ENCODE data around the gene NRSN1. TPM values are rescaled to one million over a fixed set of nuclear protein-coding genes. Genes with fewer than 3 reads are reported as not detected.

The NRSN1 gene, protein sequence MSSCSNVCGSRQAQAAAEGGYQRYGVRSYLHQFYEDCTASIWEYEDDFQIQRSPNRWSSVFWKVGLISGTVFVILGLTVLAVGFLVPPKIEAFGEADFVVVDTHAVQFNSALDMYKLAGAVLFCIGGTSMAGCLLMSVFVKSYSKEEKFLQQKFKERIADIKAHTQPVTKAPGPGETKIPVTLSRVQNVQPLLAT
- not detected in 2 replicates for total RNA-seq (2014; rRNA removed; shearing (Covaris generic))

DNA sequence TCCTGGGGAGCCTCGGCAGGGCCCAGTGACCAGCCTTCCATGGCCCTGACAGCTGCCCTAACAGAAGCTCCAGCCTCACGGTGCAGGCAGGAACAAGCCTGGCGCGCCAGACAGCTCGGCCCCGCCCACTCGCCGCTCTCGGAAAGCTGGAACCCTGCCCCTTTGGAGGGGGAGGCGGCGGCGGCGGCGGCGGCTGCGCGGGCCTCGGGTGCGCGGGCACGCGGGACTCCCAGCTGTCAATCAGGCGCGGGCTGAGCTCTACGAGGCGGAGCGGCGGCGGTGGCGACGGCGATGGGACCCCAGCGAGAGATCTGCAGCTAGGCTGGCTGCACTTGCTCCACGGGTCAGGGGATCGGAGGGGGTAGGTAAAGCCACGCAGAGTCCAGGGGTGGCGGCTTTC, at the start of gene NRSN1:
TSS of gene NRSN1 (plus strand) at position 236 of the 400 bp plus-strand sequence. CDS start 8,113 bp downstream, outside the sequence.
- Histone ChIP-seq H3K4me1 (replicated peaks) (no peaks in the 10 kb centered on the region), H3K27ac (no peak within 1 kb of the TSS), H3K36me3 (no peaks in the 10 kb centered on the region), H3K4me3 (no peak within 1 kb of the TSS), H3K27me3 (replicated peaks) (no peaks in the 10 kb centered on the region), H3K9me3 (replicated peaks) (peaks cover 4% of the 10 kb centered on the region; the same call in 1 of the 2 replicates)
- no peak for DNase-seq (ENCODE audit: low read depth in 1 of 2, low spot score in 2 of 2)

DNA sequence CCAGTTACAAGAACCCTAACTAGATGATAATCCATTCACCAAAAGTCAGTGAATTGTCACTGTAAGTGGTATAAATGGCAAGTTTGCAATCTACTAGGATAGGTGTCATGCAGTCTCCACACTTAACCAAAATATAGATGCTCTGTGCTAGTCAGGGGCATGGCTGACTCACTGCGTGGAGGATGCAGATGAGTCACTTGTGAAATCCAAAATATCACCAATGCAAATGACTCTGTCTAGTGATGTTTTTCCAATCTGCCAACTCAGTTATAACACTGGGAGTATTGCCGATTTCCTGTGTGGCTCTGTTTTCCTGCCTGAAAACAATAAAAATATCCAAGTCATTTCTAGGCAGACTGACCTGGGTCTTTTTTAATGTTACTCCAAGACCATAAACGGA, 47.8 kb upstream of the NRSN1 start:
- no peak overlapping the region for H3K27ac ChIP-seq
- no peak overlapping the region for H3K4me3 ChIP-seq
- no peaks in the 10 kb centered on the region for H3K27me3 ChIP-seq (replicated peaks)
- DNase-seq (ENCODE audit: low read depth in 1 of 2, low spot score in 2 of 2): no peak
- no peaks in the 10 kb centered on the region for H3K36me3 ChIP-seq
- H3K4me1 ChIP-seq (replicated peaks): no peaks in the 10 kb centered on the region
- H3K9me3 ChIP-seq (replicated peaks): 0 out of 2 replicates have a peak, but pooled peaks cover 12% of the 10 kb centered on the region

DNA sequence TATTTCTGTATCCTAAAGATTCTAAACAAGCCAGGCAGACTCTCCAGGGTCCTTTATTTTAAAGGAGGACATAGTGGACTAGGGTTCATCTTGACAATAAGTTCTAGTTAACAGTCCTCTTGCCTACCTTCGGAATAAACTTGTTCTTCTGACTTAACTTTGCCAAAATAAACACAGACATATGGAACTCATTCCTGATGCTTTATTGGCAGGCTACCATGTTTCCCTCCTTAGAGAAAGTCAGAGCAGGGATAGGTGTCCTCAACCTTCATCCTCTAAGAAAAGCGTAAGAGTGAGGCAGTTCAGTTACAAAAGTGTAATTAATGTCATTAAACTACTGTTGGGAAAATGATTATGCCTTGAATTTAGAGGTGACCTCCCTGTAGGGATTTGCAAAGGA, 46.9 kb upstream of the NRSN1 start:
- Histone ChIP-seq H3K36me3 (no peaks in the 10 kb centered on the region), H3K27ac (no peak overlapping the region), H3K27me3 (replicated peaks) (no peaks in the 10 kb centered on the region), H3K4me3 (no peak overlapping the region), H3K9me3 (replicated peaks) (0 out of 2 replicates have a peak, but pooled peaks cover 12% of the 10 kb centered on the region), H3K4me1 (replicated peaks) (no peaks in the 10 kb centered on the region)
- no peak for DNase-seq (ENCODE audit: low read depth in 1 of 2, low spot score in 2 of 2)

DNA sequence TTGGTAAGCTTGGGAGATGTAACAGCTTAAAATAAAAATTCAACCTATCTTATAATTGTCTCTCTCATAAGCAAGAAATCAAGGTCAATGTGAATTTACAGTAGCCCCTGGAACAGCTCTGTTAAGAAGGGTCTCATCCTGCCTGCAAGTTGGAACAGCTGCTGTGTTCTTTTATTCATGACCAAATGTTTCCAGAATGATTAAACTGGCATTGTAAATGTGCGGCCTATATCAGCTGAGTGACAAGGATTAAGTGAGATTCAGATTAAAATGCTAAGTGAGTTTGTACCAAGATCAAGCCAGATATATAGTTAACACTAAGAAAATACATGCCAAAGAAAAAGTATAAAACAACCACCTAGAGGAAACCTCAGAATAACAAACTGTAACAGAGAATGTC, 45.3 kb upstream of the NRSN1 start:
- Histone ChIP-seq H3K27me3 (replicated peaks) (no peaks in the 10 kb centered on the region), H3K9me3 (replicated peaks) (0 out of 2 replicates have a peak, but pooled peaks cover 12% of the 10 kb centered on the region), H3K27ac (no peak overlapping the region), H3K4me1 (replicated peaks) (no peaks in the 10 kb centered on the region), H3K36me3 (no peaks in the 10 kb centered on the region), H3K4me3 (no peak overlapping the region)
- no peak for DNase-seq (ENCODE audit: low read depth in 1 of 2, low spot score in 2 of 2)

DNA sequence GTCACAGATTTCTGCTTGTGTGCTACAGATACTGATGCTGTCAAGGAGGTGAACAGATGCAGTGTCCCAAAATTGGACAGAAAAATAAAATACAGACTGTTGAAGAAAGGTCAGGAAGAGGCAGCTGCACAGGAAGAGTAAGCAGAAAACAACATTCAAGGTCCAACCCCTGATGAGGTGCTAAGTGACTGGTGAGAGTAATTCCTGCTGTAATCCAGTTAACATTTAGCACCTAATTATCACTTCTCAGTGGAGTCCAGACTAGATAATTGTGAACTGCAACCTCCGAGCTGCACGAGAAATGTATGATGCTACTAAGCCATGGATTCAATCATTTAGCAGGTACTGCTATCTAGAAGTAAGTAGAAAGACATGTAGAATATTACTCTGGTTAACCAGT, 36.3 kb upstream of the NRSN1 start:
- no peaks in the 10 kb centered on the region for H3K27me3 ChIP-seq (replicated peaks)
- H3K4me1 ChIP-seq (replicated peaks): no peaks in the 10 kb centered on the region
- DNase-seq (ENCODE audit: low read depth in 1 of 2, low spot score in 2 of 2): no peak
- no peaks in the 10 kb centered on the region; the same call in 1 of the 2 replicates for H3K9me3 ChIP-seq (replicated peaks)
- H3K36me3 ChIP-seq: no peaks in the 10 kb centered on the region
- H3K27ac ChIP-seq: no peak overlapping the region
- H3K4me3 ChIP-seq: no peak overlapping the region

DNA sequence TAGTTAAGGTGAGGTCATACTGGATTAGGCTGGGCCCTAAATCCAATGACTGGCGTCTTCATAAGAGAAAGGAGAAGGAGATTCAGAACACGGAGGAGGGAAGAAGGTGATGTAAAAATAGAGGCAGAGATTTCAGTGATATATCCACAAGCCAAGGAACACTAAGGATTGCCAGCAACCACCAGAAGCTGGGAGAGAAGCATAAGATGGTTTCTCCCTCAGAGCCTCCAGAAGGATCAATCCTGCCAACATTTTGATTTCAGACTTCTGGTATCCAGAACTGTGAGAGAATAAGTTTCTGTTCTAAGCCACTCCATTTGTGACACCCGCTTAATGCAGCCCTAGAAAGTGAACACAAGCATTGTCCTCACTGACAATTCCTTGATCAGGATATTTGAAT, 33.6 kb upstream of the NRSN1 start:
- no peaks in the 10 kb centered on the region for H3K36me3 ChIP-seq
- H3K9me3 ChIP-seq (replicated peaks): no peaks in the 10 kb centered on the region; the same call in 1 of the 2 replicates
- no peak overlapping the region for H3K27ac ChIP-seq
- H3K4me1 ChIP-seq (replicated peaks): no peaks in the 10 kb centered on the region
- no peaks in the 10 kb centered on the region for H3K27me3 ChIP-seq (replicated peaks)
- H3K4me3 ChIP-seq: no peak overlapping the region
- no peak for DNase-seq (ENCODE audit: low read depth in 1 of 2, low spot score in 2 of 2)

DNA sequence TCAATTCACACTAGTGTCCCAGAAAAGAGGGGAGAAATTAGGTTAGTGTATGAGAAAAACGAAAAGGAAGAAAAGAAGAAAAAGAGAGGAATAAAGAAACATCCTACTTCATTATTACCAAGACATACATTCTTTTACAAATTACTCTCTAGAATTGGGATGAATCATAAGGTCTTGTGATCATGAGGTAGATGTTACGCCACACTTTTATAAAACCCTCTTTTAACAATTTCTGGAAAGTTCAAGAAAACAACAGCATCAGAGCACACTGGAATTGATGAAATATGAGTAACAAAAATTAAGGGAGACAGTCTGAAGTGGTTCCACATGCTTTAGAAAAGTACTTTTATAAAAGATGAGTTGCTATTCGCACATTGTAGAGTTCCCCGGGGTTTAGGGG, 32.6 kb upstream of the NRSN1 start:
- Histone ChIP-seq H3K36me3 (no peaks in the 10 kb centered on the region), H3K27ac (no peak overlapping the region), H3K4me3 (no peak overlapping the region), H3K9me3 (replicated peaks) (peaks cover 2% of the 10 kb centered on the region; the same call in 1 of the 2 replicates), H3K4me1 (replicated peaks) (no peaks in the 10 kb centered on the region), H3K27me3 (replicated peaks) (no peaks in the 10 kb centered on the region)
- DNase-seq (ENCODE audit: low read depth in 1 of 2, low spot score in 2 of 2): no peak

DNA sequence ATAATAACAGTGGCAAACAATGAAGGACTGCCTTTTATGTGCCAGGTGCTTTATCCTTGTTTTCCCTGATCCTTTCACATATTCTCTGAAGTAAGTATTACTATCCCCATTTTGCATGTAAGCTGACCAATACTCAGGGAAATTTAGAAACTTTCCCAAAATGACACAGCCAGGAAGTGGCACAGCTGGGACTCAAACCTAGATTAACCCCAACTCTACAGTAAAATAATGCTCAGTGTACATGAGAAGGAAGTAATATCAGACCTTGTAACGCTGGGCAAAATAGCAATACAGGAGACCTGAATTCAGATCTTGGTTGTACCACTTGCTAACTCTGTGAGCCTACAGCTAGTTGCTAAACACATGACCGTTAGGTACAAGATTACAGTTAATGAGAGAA, 26.8 kb upstream of the NRSN1 start:
- H3K27ac ChIP-seq: no peak overlapping the region
- H3K4me3 ChIP-seq: no peak overlapping the region
- DNase-seq (ENCODE audit: low read depth in 1 of 2, low spot score in 2 of 2): no peak
- H3K36me3 ChIP-seq: no peaks in the 10 kb centered on the region
- H3K9me3 ChIP-seq (replicated peaks): 0 out of 2 replicates have a peak, but pooled peaks cover 8% of the 10 kb centered on the region
- H3K4me1 ChIP-seq (replicated peaks): no peaks in the 10 kb centered on the region
- H3K27me3 ChIP-seq (replicated peaks): no peaks in the 10 kb centered on the region

DNA sequence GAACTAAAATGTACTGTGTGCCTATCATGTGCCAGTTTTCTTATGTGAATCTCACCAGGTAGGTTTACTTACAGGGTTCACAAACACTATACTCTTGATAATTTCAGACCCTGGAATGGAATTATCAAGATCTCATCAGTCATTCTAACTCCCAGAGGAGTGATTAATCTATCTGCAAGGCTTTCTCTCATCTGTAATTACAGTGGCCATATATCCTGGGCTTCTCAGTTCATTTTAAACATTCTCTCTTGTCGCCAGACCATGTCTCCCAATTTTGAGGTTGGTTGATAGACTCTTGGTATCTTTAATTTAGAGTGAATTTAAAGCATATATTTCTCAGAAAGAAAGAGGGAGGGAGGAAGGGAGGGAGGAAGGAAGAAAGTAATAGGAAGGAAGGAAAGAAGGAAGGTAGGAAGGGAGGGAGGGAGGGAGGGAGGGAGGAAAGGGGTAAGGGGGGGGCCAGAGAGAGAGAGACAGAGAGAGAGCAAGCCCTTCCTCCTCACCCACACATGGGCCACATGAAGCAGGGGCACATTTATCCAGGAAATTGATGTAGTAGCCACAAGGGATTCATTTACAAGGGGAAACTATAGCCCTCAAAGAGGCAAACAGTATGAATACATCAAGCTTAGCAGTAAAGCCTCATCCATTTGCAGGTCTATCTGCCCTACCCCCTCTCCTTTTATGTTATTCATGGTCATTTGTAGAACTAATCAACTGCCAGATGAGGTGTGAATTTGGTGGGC, 25.8 kb upstream of the NRSN1 start:
- H3K4me3 ChIP-seq: no peak overlapping the region
- H3K4me1 ChIP-seq (replicated peaks): no peaks in the 10 kb centered on the region
- no peaks in the 10 kb centered on the region for H3K27me3 ChIP-seq (replicated peaks)
- no peak overlapping the region for H3K27ac ChIP-seq
- H3K36me3 ChIP-seq: no peaks in the 10 kb centered on the region
- 0 out of 2 replicates have a peak, but pooled peaks cover 8% of the 10 kb centered on the region for H3K9me3 ChIP-seq (replicated peaks)
- DNase-seq (ENCODE audit: low read depth in 1 of 2, low spot score in 2 of 2): no peak

DNA sequence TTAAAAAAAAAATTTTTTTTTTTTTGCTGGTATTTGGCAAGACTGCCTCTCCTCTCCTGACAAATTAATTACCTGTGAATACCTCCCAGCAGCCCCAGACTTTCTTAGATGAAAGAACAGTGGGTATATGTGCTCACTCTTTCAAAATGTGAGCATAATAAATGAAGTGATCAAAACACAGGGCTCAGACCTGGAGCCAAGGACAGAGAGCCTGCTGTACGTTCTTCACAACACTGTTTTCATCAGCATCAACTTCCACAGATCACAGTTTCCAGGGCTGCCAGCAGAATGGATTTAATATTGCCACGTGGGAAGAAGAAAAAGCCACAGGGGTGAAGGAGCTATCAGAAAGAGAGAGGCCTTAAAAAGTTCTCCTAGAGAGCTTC, 25.3 kb upstream of the NRSN1 start:
- H3K27me3 ChIP-seq (replicated peaks): no peaks in the 10 kb centered on the region
- peaks cover 8% of the 10 kb centered on the region; the same call in 1 of the 2 replicates for H3K9me3 ChIP-seq (replicated peaks)
- no peak for DNase-seq (ENCODE audit: low read depth in 1 of 2, low spot score in 2 of 2)
- no peaks in the 10 kb centered on the region for H3K36me3 ChIP-seq
- H3K4me1 ChIP-seq (replicated peaks): no peaks in the 10 kb centered on the region
- no peak overlapping the region for H3K4me3 ChIP-seq
- no peak overlapping the region for H3K27ac ChIP-seq

DNA sequence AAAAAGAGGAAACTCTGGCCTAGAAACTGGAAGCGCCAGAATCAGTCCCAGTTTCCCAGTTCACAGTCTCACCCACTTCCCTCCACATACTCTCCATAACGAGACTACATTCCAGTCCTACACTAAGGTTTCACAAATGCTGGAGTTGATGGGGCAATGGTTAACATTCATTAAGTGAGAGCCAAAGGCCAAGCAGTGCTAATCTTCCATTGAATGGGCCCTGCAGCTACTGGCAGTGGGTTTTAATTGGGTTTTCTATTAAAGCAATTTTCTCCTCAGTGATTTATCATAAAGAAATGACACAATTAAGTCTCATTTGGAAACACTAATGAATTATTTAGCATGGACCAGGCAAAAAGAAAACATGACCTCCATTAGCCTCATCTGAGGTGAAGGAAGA, 20.8 kb upstream of the NRSN1 start:
- Histone ChIP-seq H3K27ac (no peak overlapping the region), H3K4me1 (replicated peaks) (no peaks in the 10 kb centered on the region), H3K27me3 (replicated peaks) (no peaks in the 10 kb centered on the region), H3K9me3 (replicated peaks) (peaks cover 7% of the 10 kb centered on the region; the same call in 1 of the 2 replicates), H3K4me3 (no peak overlapping the region), H3K36me3 (no peaks in the 10 kb centered on the region)
- DNase-seq (ENCODE audit: low read depth in 1 of 2, low spot score in 2 of 2): no peak

DNA sequence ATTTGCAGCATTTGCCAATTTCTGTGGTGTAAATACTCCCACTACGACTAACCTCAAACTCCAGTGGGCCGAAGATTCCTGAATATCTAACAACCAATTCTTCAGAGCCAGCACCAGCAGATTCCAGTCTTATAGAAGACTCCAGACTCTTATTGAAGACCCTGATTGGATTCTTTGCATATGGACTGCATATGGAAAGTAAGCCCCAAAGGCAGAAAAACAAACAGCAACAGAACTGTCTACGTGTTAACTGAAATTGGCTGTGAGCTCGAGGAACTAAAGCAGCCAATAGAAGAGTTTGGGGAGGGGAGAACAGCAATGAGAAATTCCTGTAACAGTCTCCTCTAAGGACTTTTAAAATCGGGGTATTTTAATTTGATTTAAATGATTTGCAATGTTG, 19.7 kb upstream of the NRSN1 start:
- no peaks in the 10 kb centered on the region for H3K36me3 ChIP-seq
- peaks cover 7% of the 10 kb centered on the region; the same call in 1 of the 2 replicates for H3K9me3 ChIP-seq (replicated peaks)
- H3K4me1 ChIP-seq (replicated peaks): no peaks in the 10 kb centered on the region
- no peak overlapping the region for H3K27ac ChIP-seq
- H3K27me3 ChIP-seq (replicated peaks): no peaks in the 10 kb centered on the region
- no peak for DNase-seq (ENCODE audit: low read depth in 1 of 2, low spot score in 2 of 2)
- H3K4me3 ChIP-seq: no peak overlapping the region

DNA sequence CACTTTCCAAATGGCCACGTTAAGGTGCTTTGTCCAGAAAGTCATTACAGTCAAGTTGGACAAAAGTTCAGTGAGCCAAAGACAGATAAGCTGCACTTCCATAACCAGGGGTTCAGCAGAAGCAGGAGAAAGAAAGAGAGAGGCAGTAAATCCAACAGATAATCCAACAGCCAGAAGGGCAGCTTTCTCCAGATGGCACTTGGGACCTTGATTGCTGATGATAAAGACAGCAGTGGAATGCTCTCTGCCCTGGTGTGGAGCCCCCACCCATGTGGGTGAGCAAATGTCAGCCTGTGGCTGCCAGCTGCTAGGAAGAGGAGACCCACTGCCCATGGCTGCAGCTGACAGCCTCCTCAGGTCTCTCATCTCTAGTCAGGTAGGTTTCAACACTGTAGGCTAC, 18.7 kb upstream of the NRSN1 start:
- Histone ChIP-seq H3K4me1 (replicated peaks) (no peaks in the 10 kb centered on the region), H3K27me3 (replicated peaks) (no peaks in the 10 kb centered on the region), H3K9me3 (replicated peaks) (peaks cover 7% of the 10 kb centered on the region; the same call in 1 of the 2 replicates), H3K36me3 (no peaks in the 10 kb centered on the region), H3K27ac (no peak overlapping the region), H3K4me3 (no peak overlapping the region)
- no peak for DNase-seq (ENCODE audit: low read depth in 1 of 2, low spot score in 2 of 2)

DNA sequence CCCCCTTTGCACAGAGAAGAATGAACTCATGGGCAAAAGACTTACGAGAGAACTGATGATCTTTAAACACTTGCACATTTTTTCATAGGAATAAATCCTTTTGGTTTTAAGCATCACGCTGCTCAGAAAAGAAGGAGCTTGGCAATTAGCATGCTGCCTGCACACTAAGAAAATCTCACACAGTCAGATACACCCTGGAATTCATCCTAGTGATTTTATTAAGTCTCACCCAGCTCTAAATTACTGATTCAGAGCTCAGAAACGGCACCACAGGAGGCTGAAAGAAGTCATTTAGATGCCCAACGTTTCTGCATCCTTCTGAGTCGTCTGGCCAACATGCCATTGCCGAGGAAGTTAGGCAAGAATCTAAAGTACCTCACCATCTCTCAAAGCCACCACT, 18.0 kb upstream of the NRSN1 start:
- Histone ChIP-seq H3K36me3 (no peaks in the 10 kb centered on the region), H3K27me3 (replicated peaks) (no peaks in the 10 kb centered on the region), H3K4me1 (replicated peaks) (no peaks in the 10 kb centered on the region), H3K4me3 (no peak overlapping the region), H3K9me3 (replicated peaks) (peaks cover 7% of the 10 kb centered on the region; the same call in 1 of the 2 replicates), H3K27ac (no peak overlapping the region)
- DNase-seq (ENCODE audit: low read depth in 1 of 2, low spot score in 2 of 2): no peak

All from SJSA1 (cell line).